Measurements from ENCODE around the gene GSC2.

Gene GSC2

DNA sequence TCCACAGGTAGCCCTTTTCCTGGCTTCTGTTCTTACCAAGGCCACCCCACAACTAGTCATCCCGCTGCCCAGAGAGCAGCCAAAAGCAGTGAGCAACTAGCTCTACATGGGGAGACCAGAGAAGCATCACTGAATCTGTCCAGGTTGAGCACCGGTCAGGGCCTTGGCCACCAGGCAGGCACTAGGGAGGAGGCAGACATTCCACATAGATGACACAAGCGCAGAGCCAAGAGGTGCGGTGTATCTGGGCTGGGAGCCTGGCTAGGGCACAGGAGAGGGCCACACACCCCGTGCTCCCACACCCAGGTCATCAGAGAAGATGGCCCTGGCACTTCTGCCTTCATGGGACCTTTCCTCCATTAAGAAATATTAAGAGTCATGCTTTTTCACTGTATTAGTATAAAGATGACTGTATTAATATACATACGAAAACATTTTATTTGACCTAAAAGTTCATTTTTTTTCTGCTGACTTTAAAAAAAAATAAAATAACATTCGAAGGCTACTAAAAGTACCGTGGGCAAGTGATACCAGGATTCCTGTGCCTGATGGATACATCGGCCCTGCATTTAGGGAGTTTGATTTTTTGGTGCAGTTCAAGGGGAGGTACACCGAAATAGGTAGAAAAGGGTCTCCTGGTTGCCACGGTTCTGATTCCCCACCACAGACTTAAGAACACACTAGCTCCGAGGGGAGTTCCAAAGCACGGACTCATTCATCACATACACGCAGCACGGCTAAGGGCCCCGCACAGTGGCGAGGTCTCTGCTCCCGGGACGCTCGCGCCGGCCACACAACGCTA is 29.1 kb downstream of the GSC2 start:
- ChIA-PET CTCF (no interaction called here), POLR2A (interaction anchor here (1.3 to 2.3 kb wide), 4 partner anchors 14 to 23 kb away, joined by 4 to 27 read pairs (median 9); partner anchors contain the start of gene ESS2)
- peak; percentile 52 for DNase-seq (ENCODE audit: extremely low spot score)
- TF ChIP-seq FOXM1 (IDR thresholded peaks at IDR 0.05; ENCODE audit: borderline replicate concordance) (no peak), L3MBTL2 (conservative IDR thresholded peaks at IDR 0.05) (no peak), ARNT (IDR thresholded peaks at IDR 0.05) (no peak), SUZ12 (IDR thresholded peaks at IDR 0.05) (no peak), FOXA1 (IDR thresholded peaks at IDR 0.05) (no peak), ELF4 (IDR thresholded peaks at IDR 0.05) (no peak), CTBP1 (IDR thresholded peaks at IDR 0.05; ENCODE audit: borderline replicate concordance) (no peak)
- TF ChIP-seq, protein P1, sequence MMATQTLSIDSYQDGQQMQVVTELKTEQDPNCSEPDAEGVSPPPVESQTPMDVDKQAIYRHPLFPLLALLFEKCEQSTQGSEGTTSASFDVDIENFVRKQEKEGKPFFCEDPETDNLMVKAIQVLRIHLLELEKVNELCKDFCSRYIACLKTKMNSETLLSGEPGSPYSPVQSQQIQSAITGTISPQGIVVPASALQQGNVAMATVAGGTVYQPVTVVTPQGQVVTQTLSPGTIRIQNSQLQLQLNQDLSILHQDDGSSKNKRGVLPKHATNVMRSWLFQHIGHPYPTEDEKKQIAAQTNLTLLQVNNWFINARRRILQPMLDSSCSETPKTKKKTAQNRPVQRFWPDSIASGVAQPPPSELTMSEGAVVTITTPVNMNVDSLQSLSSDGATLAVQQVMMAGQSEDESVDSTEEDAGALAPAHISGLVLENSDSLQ (IDR thresholded peaks at IDR 0.05): no peak

GRCh38 chr22:19119949-19120348 is 30.1 kb downstream of the GSC2 start:
- CTCF ChIA-PET: no interaction called here

GRCh38 chr22:19118329-19118880 is 31.7 kb downstream of the GSC2 start:
- CTCF ChIA-PET: interaction anchor here (1.1 kb wide), 1 partner anchor 11 kb away, joined by 3 read pairs; no protein-coding TSS in a partner anchor
- POLR2A ChIA-PET: interaction anchor here (1.0 to 1.2 kb wide), 3 partner anchors 8 to 26 kb away, joined by 3 read pairs; partner anchors contain the start of gene ESS2
- no peak for DNase-seq (ENCODE audit: extremely low spot score)
- TF ChIP-seq FOXK2 (IDR thresholded peaks at IDR 0.05) (no peak), FOXA1 (IDR thresholded peaks at IDR 0.05) (no peak), FOXM1 (IDR thresholded peaks at IDR 0.05; ENCODE audit: borderline replicate concordance) (no peak), TARDBP (IDR thresholded peaks at IDR 0.05) (no peak), ZNF384 (IDR thresholded peaks at IDR 0.05) (no peak), HDGF (IDR thresholded peaks at IDR 0.05; ENCODE audit: borderline replicate concordance) (no peak), LEF1 (IDR thresholded peaks at IDR 0.05; ENCODE audit: borderline replicate concordance) (no peak), BHLHE40 (IDR thresholded peaks at IDR 0.05; ENCODE audit: borderline replicate concordance) (no peak)

More at GRCh38 chr22:19119949-19120348, 30.1 kb downstream of the GSC2 start:
- TF ChIP-seq ELF4 (IDR thresholded peaks at IDR 0.05) (no peak), SP1 (IDR thresholded peaks at IDR 0.05) (no peak), FOXA1 (IDR thresholded peaks at IDR 0.05) (no peak), L3MBTL2 (conservative IDR thresholded peaks at IDR 0.05) (no peak), BHLHE40 (IDR thresholded peaks at IDR 0.05; ENCODE audit: borderline replicate concordance) (no peak), FOXM1 (IDR thresholded peaks at IDR 0.05; ENCODE audit: borderline replicate concordance) (no peak), HDGF (IDR thresholded peaks at IDR 0.05; ENCODE audit: borderline replicate concordance) (no peak), FOXK2 (IDR thresholded peaks at IDR 0.05) (no peak), SUZ12 (IDR thresholded peaks at IDR 0.05) (no peak), CTBP1 (IDR thresholded peaks at IDR 0.05; ENCODE audit: borderline replicate concordance) (no peak), ZNF384 (IDR thresholded peaks at IDR 0.05) (no peak), LEF1 (IDR thresholded peaks at IDR 0.05; ENCODE audit: borderline replicate concordance) (no peak), ARNT (IDR thresholded peaks at IDR 0.05) (no peak), TARDBP (IDR thresholded peaks at IDR 0.05) (no peak), NFRKB (IDR thresholded peaks at IDR 0.05) (no peak)
- TF ChIP-seq, protein P1 (IDR thresholded peaks at IDR 0.05): no peak
- DNase-seq (ENCODE audit: extremely low spot score): no peak
- POLR2A ChIA-PET: interaction anchor here (1.3 kb wide), 1 partner anchor 24 kb away, joined by 4 read pairs; the partner anchor contains the start of gene ESS2

DNA sequence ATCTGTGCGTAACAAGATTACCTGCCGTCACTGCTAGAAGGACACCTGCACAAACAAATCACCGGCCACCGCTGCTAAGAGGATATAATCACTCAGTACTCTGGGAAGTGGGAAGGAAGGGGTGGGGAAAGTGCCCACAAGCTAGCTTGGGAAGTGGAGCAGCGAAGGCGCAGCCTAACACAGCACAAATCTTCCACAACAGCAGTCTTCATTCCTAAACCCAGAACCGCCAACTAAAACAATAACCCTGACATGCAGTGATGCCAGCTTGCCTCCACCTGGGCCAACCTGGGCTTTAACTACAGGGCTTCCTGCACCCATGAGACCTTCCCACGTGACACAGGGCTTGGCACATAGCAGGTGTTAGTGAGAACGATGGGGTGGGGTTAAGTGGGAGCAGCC is 33.0 kb downstream of the GSC2 start:
- no peak for TF ChIP-seq FOXK2 (IDR thresholded peaks at IDR 0.05)
- TF ChIP-seq HDGF (IDR thresholded peaks at IDR 0.05; ENCODE audit: borderline replicate concordance): no peak
- no peak for TF ChIP-seq ELF4 (IDR thresholded peaks at IDR 0.05)
- no peak for TF ChIP-seq BHLHE40 (IDR thresholded peaks at IDR 0.05; ENCODE audit: borderline replicate concordance)
- no peak for TF ChIP-seq ARNT (IDR thresholded peaks at IDR 0.05)
- CTCF ChIA-PET: no interaction called here
- no peak for DNase-seq (ENCODE audit: extremely low spot score)
- POLR2A ChIA-PET: no interaction called here

GRCh38 chr22:19115628-19116027 is 34.5 kb downstream of the GSC2 start:
- POLR2A ChIA-PET: interaction anchor here (1.2 to 1.6 kb wide), 3 partner anchors 29 to 63 kb away, joined by 3 to 9 read pairs (median 4); partner anchors contain the start of genes ESS2 and SLC25A1
- CTCF ChIA-PET: interaction anchor here (0.9 to 1.8 kb wide), 5 partner anchors 10 to 160 kb away, joined by 3 to 12 read pairs (median 3); partner anchors contain the start of gene SLC25A1
- peak; percentile 52 for DNase-seq (ENCODE audit: extremely low spot score)
- TF ChIP-seq FOXA1 (IDR thresholded peaks at IDR 0.05) (no peak), FOXM1 (IDR thresholded peaks at IDR 0.05; ENCODE audit: borderline replicate concordance) (no peak), NFRKB (IDR thresholded peaks at IDR 0.05) (no peak), FOXK2 (IDR thresholded peaks at IDR 0.05) (no peak), SP1 (IDR thresholded peaks at IDR 0.05) (no peak), LEF1 (IDR thresholded peaks at IDR 0.05; ENCODE audit: borderline replicate concordance) (no peak), L3MBTL2 (conservative IDR thresholded peaks at IDR 0.05) (no peak)

DNA sequence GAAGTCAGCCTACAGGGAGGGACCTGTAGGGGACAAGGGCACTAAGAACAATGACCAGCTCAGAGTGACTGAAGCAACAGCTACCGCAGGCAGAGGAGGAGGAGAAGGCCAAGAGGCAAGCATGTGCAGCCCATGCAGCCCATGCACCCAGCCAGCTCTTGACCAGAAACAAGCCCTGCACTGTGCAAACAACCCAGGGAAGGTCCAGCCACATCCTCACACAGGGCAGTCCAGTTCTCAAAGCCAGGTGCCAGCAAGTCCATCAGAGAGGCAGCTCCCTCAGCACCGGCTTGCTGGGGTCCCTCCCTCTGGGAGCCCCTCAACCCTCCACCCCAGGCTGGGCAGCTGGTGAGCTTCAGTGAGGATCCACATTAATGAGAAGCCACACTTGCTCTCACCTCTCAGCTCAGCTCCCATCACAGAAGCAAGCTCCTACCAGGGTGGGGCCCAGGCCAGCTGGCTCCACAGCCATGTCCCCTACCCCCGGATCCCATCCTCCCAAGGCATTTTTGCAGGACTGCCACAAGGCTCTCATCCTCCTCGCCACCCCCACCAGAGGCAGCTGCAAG is 35.0 kb downstream of the GSC2 start:
- no peak for DNase-seq (ENCODE audit: extremely low spot score)
- POLR2A ChIA-PET: interaction anchor here (1.2 to 1.6 kb wide), 3 partner anchors 29 to 64 kb away, joined by 3 to 9 read pairs (median 4); partner anchors contain the start of genes ESS2 and SLC25A1
- CTCF ChIA-PET: interaction anchor here (0.9 to 1.8 kb wide), 5 partner anchors 9 to 160 kb away, joined by 3 to 12 read pairs (median 3); partner anchors contain the start of gene SLC25A1
- TF ChIP-seq NFRKB (IDR thresholded peaks at IDR 0.05) (no peak), SUZ12 (IDR thresholded peaks at IDR 0.05) (no peak), BHLHE40 (IDR thresholded peaks at IDR 0.05; ENCODE audit: borderline replicate concordance) (no peak), LEF1 (IDR thresholded peaks at IDR 0.05; ENCODE audit: borderline replicate concordance) (no peak), ELF4 (IDR thresholded peaks at IDR 0.05) (no peak), FOXA1 (IDR thresholded peaks at IDR 0.05) (no peak), CTBP1 (IDR thresholded peaks at IDR 0.05; ENCODE audit: borderline replicate concordance) (no peak), FOXK2 (IDR thresholded peaks at IDR 0.05) (no peak)
